AML-193 (cell line): ENCODE data around the gene SDC1.
"Not testable (repeated sequence)": the region's sequence is repeated elsewhere in the genome, so short reads cannot be mapped to it uniquely, and the experiment has no call there.

ENCODE experiments used
- DNase-seq, 2 experiments: peaks; one replicate each; lab custom pipeline; 2025; lab: John Stamatoyannopoulos, UW

SDC1 gene

GRCh38 chr2:20224716-20225293 lies at the start of gene SDC1:
Gene SDC1, minus strand, starts transcription at chr2:20225130. Its CDS starts 263 bp downstream, at chr2:20224867.
- DNase-seq = no peak

- no peak for DNase-seq
These were observed 48.1 kb upstream of the SDC1 start for GRCh38 chr2:20273042-20273441.

- DNase-seq = not testable (repeated sequence)
These were observed 43.4 kb upstream of the SDC1 start for GRCh38 chr2:20268317-20268716.

GRCh38 chr2:20267529-20267928 lies 42.6 kb upstream of the SDC1 start:
- DNase-seq = no peak

GRCh38 chr2:20264629-20265028 lies 39.7 kb upstream of the SDC1 start:
- DNase-seq = no peak

GRCh38 chr2:20257411-20257810 lies 32.5 kb upstream of the SDC1 start:
- DNase-seq = no peak

- no peak for DNase-seq
These were observed 29.8 kb upstream of the SDC1 start for GRCh38 chr2:20254731-20255130.

GRCh38 chr2:20250436-20250835 lies 25.5 kb upstream of the SDC1 start:
- no peak for DNase-seq

GRCh38 chr2:20249170-20249569 lies 24.2 kb upstream of the SDC1 start:
- no peak for DNase-seq

- DNase-seq = no peak
These were observed 22.2 kb upstream of the SDC1 start for GRCh38 chr2:20247084-20247483.

GRCh38 chr2:20243637-20244036 lies 18.7 kb upstream of the SDC1 start:
- not testable (repeated sequence) for DNase-seq

- no peak for DNase-seq
These were observed 17.9 kb upstream of the SDC1 start for GRCh38 chr2:20242727-20243377.

- no peak for DNase-seq
These were observed 17.2 kb upstream of the SDC1 start for GRCh38 chr2:20241973-20242726.

- DNase-seq = not testable (repeated sequence)
These were observed 15.4 kb upstream of the SDC1 start for GRCh38 chr2:20240291-20240690.

GRCh38 chr2:20236496-20236895 lies 11.6 kb upstream of the SDC1 start:
- DNase-seq = no peak

GRCh38 chr2:20235655-20236305 lies 10.8 kb upstream of the SDC1 start:
- no peak for DNase-seq

- DNase-seq = not testable (repeated sequence)
These were observed 9.7 kb upstream of the SDC1 start for GRCh38 chr2:20234597-20234996.

GRCh38 chr2:20232837-20233207 lies 7.9 kb upstream of the SDC1 start:
- no peak for DNase-seq

GRCh38 chr2:20231598-20232026 lies 6.7 kb upstream of the SDC1 start:
- no peak for DNase-seq

- no peak for DNase-seq
These were observed 6.2 kb upstream of the SDC1 start for GRCh38 chr2:20231159-20231558.

GRCh38 chr2:20230114-20230425 lies 5.1 kb upstream of the SDC1 start:
- DNase-seq = no peak

- DNase-seq = no peak
These were observed 4.6 kb upstream of the SDC1 start for GRCh38 chr2:20229322-20230113.
